Ureter (tissue), 1 donor: ENCODE results near the gene ZBTB21. TPM values are rescaled to one million over a fixed set of nuclear protein-coding genes. Genes with fewer than 3 reads are reported as not detected.

Experiments
- DNase-seq: peaks from one replicate; pipeline ENCODE4 v3.0.0-alpha.2; 2020; ENCODE audit warnings: low spot score
- total RNA-seq: library from RNA; stranded (reverse); gene quantifications from one replicate; pipeline ENCODE4 v1.2.4, GENCODE V29; 2023
- donor health status: DM: yes; HTN: yes; CAD: no.

ZBTB21 gene
- total RNA-seq, 1 donor from 2014 or later: 24.5 TPM

DNA sequence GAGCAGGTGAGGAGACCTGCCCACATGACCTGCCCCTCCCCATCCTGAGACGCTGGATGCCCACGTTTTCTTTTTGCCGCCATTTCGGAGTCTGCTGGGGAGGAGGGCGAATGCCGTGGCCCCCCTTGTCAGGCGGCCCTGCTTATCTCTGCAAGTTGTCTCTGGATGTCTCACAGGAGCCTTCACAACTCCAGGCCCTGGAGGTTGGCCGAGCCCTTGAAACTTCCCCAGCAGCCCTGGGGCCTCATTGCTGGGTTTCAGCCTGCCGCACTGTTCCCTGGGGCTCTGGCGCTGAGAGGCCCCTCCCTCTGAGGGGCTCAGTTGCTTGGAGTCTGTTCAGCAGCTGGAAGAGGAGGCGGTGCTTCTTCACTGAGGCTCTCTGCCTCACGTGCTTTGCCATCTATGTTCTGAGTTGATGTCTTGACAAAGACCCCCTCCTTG lies 29.8 kb upstream of the ZBTB21 start:
- DNase-seq: no peak

DNA sequence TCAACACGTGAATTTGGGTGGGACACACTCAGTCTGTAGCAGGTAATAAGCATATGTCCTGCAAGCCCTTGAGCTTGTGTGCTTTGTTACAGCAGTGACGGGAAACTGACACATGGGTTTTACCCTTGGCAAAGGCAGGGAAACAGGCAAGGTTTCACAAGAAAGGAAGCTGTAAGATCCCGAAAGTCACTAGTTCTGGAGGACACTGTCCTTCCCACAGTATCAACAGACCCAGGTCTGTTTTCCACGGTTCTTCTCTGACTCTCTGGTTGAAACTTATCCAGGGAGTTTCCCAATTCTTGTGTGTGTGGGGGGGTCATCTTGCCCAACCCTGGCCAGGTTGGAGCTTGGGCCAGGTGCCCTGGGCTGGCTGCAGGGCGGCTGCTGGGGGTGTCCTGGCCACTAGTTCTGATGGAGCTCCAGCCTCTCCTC lies 29.3 kb upstream of the ZBTB21 start:
- no peak for DNase-seq

DNA sequence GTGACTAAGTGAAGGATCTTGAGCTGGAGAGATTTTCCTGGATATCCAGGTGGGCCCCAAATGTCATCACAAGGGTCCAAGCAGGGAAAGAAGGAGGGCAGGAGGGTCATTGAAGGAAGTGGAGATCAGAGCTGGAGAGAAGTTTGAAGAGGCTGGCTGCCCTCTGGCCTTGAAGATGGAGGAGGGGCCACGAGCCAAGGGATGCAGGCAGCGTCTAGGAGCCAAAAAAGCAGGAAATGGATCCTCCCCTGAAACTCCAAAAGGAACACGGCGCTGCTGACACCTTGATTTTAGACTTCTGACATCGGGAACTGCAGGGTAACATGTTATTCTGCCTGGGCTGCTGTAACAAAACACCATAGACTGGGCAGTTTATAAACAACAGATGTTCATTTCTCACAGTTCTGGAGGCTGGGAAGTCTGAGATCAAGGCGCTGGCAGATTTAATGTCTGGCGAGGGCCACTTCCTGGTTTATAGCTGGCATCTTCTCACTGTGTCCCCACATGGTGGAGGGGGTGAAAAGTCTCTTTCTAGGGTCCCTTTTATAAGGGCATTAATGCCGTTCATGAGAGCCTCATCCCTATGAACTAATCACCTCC lies 28.8 kb upstream of the ZBTB21 start:
- no peak for DNase-seq

DNA sequence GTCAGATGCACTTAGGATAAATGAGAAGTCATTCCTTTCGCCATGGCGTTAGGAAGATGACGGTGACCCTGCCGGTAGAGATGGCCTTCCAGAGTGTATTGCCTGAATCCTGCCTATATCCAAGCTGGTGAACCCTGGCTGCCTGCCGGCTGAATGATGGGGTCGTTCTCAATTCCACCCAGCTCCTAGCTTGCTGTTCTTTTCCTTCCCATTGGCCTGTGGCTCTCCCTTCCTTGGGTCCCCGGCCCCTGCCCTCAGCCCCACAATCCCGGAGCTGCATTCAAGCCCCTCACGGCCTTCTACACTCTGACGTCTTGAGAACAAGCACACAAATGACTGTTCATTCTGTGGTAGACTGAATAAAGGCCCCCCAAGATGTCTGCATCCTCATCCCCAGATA lies 28.2 kb upstream of the ZBTB21 start:
- DNase-seq: no peak

DNA sequence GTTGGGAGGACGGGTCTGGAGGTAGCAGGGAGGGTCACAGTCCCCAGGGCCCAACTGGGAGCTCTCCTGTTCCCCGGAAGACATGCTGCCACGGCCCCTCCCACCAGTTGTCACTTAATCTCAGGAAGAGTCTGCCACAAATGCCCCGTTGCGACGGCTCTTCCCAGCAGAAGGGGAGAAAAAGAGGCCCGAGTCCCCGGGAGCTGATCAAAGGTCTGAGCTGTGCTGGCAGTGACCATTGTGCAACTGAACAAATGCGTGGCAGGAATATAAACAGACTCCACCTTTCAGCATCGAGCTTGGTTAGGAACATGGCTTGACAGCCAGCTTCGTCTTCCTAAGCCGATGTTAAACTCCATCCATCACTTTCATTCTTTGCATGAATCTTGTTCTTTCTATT lies 27.8 kb upstream of the ZBTB21 start:
- DNase-seq: no peak

DNA sequence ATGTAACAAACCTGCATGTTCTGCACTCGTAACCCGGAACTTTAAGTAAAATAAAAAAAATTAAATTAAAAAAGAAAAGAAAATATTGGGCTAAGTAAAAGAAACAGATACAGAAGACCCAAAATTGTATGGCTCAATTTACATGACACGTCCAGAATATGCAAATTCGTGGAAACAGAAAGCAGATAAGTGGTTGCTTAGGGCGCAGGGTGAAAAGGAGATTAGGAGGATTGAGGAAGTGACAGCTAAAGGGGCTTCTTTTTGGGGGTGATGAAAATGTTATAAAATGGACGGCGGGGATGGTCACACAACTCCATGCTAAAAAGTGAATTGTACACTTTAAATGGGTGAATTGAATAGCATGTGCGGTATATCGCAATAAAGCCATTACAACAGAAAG lies 27.4 kb upstream of the ZBTB21 start:
- DNase-seq: no peak

DNA sequence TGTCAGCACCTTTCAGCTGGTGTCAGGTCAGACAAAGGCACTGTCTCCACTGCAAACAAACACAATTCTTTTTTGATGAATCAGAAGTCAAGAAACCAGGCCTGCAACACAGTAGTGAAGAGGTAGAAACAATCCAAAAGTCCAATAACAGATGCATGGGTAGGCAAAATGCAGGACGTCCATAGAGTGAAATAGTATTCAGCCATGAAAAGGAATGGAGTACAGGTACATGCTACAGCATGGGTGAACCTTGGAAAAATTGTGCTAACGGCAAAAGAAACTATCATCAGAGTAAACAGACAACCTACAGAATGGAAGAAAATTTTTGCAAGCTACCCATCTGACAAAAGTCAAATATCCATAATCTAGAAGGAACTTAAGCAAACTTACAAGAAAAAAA lies 26.2 kb upstream of the ZBTB21 start:
- DNase-seq: no peak

DNA sequence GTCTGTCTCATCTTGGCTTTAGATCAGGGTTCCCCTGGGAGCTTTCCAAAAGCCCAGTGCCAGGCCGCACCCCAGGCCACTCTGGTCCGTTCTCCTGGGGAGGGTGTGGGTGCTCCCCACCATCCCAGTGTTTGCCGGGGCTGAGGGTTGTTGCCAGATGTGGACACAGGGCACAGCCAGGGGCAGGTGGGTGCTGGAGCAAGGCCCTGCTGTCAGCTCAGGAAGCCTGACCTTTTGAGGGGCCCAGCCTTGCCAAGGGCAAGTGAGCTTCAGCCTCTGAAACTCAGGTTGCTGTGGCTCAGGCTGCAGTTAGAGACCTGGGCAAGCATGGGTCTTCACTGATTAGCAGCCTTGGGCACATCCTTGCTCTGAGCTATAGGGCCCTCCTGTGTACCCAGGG lies 22.8 kb upstream of the ZBTB21 start:
- no peak for DNase-seq

DNA sequence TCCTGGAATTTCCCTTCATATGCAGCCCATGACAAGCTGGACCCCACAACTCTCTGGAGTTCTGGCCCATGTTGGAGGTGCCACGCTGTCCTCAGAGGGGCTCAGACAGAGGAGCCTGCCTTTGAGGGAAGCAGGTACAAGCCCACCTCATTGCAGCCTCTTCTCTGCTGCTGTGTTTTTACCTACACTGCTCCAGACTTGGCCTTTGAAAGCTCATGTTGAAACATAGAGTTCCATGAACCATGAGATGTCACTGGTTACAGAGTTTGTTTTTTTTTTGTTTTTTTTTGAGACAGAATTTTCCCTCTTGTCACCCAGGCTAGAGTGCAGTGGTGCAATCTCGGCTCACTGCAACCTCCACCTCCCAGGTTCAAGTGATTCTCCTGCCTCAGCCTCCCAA lies 22.1 kb upstream of the ZBTB21 start:
- no peak for DNase-seq

DNA sequence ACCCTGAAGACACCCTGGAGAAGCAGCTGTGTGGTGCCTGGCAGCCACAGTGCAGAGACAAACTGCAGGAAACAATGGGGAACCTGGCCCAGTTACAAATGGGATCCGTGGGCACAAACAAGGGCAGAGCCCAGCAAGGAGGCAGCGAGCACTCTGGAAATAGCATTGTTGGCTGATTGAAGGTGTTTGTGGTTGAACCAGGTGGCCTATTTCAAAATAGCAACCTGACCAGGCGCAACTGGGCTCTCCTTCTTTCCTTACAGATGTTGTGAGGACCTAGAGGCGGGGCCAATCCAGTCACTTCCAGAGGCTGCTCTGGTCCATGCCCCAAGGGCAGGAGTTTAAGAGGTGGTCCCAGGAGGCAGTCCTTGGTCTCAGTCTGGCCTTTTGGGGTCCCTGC lies 21.7 kb upstream of the ZBTB21 start:
- DNase-seq: no peak

DNA sequence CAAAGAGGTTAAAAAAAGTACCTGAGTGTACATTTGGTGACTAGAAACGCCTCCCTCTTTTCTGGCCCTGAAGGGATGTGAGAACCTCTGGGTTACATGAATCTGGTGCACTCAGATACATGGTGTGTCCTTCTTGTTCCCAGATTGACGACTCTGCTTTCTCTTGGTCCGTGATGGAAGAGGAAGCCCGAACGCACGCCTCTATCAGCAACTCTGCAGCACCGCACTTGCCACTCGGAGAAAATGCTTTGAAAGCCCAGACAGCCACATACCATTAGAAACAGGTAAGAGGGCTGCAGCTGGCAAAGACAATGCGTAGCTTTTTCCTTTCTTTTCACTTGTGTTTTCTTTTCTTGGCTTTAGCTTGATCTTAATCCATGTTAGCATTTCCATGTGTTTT lies 21.1 kb upstream of the ZBTB21 start:
- no peak for DNase-seq

DNA sequence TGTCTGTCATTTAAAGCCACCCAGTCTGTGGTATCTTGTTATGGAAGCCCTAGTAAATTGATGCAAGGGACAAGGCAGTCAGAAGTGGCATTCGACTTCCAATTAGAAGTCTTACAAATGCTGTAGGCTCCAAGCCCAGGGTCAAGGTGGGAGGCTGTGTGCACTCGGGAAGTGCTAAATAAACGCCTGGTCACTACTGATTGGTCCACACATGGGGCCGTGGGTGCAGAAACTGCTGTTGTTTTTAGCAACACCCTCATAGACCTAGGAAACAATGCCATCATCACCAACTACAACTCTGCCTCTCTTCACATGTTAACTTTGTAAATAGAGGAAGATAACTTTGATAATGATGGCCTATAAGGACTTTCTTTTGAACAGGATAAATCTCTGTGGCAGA lies 20.2 kb upstream of the ZBTB21 start:
- DNase-seq: no peak

DNA sequence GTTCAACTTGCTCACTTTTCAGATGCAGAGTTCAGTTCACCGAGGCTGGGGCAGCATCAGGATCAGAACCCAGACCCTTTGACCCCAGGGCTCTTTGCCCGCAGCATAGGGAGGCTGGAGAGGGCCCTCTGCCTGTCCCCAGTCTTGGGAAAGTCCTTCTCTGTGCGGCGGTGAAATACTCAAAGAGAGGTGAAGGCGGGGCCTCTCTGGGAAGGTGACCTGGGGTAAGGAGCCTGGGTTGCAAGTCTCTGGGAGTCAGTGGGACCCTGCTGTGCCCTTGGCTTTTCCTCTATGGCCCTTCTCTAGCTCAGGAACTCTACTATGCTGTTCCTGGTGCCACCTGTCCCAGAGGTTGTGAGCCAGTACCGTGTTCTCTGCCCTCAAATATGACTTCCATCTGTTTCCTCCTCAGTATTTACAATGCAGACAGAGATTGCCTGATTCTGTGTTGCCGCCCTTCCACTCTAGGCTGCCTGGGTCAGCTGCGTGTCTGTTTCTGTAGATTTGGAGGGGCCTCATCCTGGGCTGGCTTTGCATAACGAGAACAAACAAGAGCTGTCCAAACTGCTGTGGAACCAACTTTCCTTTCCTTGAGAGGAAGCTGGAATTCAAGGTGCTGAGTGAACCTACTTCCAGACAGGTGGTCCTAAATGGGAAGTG lies 18.7 kb upstream of the ZBTB21 start:
- DNase-seq: no peak

DNA sequence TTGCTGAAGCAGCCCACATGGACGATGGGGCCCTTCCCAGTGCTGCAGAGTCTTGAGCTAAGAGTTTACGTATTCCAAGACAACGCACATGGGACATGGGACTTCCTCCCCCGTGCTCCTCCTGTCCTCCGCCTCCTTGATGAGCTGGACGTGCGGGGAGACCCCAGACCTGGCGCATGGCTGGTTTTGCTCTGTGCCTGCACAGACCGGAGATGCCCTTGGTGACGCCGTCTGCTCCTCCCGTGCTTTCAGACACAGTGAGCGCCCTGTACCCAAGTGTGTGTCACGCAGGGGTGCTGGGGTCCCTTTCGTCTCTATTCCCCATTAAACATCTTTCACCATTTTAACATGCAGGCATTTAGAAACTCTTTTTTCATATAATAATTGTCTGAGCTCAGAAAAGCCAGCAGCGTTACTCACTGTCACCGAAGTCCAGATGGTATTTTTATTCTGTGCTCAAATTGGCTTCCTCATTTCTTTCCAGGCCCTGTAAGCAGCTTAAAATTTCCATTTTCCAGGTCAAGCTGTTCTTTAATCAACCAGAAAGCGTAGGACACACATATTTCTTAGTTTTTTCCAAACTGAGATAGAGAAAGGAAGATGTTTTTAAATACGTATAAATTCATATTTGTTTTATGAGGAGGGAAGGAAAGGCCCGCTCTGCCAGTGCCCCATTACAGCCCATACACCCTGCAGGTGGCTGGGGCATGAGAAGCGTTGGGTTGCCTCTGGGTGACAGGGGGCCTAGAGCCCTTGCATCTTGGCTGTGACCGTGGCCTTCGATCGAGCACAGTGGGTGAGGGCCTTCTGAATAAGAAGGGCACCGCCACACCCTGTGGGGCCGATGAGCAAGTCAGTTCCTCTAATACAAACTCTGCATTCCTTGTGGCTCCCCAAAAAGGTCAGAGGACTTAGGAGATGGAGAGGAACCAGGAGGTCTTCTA lies 17.9 kb upstream of the ZBTB21 start:
- DNase-seq: no peak

DNA sequence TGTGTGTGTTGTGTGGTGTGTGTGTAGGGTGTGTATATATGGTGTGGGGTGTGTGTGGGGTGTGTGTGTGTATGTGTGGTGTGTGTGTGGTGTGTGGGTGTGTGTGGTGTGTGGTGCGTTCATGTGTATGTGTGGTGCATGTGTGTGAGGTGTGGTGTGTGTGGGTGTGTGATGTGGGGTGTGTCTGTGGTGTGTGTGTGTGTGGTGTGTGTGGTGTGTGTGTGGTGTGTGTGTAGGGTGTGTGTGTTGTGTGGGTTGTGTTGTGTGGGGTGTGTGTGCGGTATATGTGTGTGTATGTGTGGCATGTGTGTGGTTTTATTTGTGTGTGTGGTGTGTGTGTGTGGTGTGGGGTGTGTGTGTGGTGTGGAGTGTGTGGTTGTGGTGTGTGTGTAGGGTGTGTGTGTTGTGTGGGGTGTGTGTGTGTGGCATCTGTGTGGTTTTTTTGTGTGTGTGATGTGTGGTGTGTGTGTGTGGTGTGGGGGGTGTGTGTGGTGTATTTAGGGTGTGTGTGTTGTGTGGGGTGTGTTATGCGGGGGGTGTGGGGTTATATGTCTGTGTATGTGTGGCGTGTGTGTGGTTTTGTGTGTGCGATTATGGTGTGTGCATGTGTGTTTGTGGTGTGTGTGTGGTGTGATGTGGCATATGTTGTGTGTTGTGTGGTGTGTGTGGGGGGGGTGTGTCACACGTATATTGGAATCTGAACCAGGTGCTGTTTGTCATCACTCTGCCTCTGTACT lies 17.1 kb upstream of the ZBTB21 start:
- DNase-seq: no peak

DNA sequence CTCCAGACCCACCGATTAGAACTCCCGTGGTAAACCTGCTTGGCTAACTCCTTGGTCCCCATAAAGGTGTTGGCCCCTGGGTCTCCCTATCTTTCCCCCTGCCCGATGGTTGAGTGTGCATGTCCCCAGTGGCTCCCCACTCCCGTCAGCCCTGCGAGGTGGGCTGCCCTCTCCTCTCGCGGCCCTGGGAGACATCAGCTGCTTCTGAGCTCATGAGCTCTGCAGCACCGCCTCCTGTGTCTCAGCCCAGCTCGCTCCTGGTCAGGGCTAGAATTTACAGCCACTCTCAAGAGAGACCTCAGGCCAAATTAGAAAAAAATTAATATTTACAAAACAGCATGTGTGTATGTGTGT lies 15.9 kb upstream of the ZBTB21 start:
- no peak for DNase-seq

DNA sequence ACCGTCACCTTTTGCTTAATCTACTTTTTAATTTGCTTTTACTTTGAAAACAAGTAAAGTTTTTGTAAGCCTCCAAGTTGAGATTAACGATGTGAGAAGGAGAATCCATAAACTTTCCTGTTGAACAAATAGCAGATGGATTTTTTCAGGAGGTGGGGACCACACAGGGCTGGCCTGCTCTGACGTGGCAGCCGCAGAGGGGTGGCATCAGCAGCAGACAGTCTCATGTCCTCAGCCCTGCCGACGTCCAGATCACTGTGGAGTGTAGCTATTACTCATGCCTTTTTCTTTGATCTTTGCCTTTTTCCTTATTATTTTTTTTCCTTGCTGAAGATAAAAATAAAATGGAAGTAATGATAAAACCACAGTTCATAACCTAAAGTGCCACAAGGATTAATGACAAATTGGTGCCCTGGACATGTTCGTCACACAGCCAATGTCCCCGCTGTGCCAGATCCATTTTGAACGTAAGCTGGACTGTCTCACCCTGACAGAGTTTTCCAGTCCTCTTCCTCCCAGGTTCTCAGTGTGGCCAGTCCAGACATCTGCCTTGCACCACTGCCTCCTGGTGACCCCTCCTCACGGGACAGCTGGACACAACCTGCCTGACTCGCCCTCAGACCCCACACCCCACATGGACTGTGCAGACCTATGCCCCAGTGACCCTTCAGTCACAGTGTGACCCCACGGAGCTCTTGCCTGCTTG lies 15.4 kb upstream of the ZBTB21 start:
- DNase-seq: no peak

DNA sequence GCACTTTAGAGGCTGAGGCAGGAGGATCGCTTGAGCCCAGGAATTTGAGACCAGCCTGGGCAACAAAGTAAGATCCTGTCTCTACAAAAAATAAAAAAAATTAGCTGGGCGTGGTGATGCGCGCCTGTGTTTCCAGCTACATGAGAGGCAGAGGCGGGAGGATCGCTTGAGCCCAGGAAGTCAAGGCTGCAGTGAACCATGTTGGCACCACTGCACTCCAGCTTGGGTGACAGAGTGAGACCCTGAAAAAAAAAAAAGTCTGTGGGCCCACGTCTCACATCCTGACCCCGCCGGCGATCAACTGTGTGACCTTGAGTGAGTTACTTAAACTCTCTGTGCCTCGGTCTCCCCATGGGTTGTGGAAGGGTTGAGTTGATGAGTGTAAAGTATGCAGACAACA lies 12.7 kb upstream of the ZBTB21 start:
- DNase-seq: no peak

DNA sequence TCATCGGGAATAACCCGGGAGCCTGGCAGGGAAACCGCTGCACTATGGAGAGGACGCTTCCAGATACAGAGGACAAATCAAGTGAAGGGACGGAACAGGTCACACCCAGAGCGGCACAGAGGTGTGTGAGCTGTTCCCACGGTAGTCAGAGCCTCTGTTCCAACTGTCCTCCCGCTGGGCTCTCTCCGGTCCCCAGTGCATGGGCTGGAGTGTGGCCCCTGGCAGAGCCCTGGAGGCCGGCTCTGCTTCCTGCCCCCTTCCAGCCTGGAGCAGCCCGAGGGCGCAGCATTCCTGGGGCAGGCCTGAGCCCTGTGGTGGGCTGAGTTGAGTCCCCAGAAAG lies 11.9 kb upstream of the ZBTB21 start:
- DNase-seq: no peak

DNA sequence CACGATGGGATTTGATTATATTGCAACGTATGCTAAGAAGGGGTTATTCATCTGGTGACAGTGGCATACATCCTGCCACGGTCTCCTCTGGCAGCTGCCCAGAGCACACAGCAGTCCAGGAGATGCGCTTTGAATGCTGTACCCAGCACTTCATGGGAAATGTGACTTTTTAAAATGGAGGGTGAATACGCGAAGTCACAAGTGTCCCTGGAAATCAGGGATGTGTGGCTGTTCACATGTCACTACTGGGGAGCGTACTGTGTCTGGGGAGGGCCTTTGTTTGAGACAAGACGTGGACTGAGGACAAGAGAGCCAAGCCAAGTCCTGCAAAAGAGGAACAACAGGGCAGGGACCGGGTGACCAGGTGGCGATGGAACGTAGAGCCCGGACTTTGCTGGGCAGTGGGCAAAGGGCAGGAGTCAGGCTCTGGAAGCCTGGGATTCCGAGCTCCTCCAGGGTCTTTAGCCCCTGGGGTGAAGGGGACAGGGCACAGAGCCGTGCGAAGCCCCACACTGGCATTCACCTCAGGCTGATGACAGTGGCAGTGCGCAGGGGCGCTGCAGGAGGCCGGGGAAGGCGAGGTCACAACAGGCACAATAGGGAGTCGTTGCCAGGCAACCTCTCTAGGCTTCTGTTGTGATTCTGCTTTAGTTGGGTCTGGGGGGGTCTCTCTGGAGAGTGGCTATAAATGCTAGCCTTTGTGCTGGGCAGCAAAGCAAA lies 11.4 kb upstream of the ZBTB21 start:
- no peak for DNase-seq

DNA sequence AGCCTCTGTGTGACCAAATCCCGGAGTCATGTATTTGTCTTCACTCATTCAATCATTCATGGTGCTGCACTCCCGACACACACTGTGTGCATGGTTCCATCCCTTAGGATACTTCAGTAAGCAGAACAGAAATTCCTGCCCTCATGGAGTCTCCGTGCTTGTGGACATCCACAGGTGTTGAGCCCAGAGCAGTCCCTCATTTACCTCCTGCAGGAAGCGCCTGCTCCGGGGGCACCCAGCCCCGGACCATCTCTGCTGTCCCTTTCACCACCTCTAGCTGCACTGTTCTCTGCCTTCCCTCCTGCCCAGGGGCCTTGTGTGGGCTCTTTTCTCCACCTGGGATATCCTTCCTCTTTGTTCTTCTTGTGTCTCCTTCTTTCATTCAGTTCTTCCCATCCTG lies 9.5 kb upstream of the ZBTB21 start:
- DNase-seq: no peak
